Right renal cortex interstitium (tissue), 3 donors: ENCODE results near the gene OTX1. TPM values are rescaled to one million over a fixed set of nuclear protein-coding genes. Genes with fewer than 3 reads are reported as not detected.
"Not testable (repeated sequence)": the region's sequence is repeated elsewhere in the genome, so short reads cannot be mapped to it uniquely, and the experiment has no call there.

ENCODE experiments used
- DNase-seq, 3 donors: peaks; one replicate each; pipeline ENCODE4 v3.0.0-alpha.2; 2013; ENCODE audit warnings: low read depth in 3 of 3, low spot score in 2 of 3
- polyA plus RNA-seq, 3 donors: library from polyadenylated mRNA; unstranded; fragments of 120-200 nt; gene quantifications; one replicate each; pipeline ENCODE4 v1.2.1, GENCODE V29; 2013; ENCODE audit not compliant: insufficient read length in 3 of 3

Gene OTX1
- polyA plus RNA-seq, 3 donors = 0.04 TPM; not detected in 2

GRCh38 chr2:63058144-63058920 is 7.7 kb downstream of the OTX1 start:
- no peak for DNase-seq

GRCh38 chr2:63058921-63059792 is 8.5 kb downstream of the OTX1 start:
- no peak for DNase-seq

GRCh38 chr2:63059793-63060471 is 9.3 kb downstream of the OTX1 start:
- no peak for DNase-seq

GRCh38 chr2:63060472-63060991 is 9.9 kb downstream of the OTX1 start:
- no peak for DNase-seq

GRCh38 chr2:63064197-63064596 is 13.6 kb downstream of the OTX1 start:
- no peak for DNase-seq

GRCh38 chr2:63064661-63065060 is 14.0 kb downstream of the OTX1 start:
- DNase-seq = no peak

- DNase-seq = no peak
Measured at GRCh38 chr2:63066265-63066664, 15.6 kb downstream of the OTX1 start.

- DNase-seq = no peak
Measured at GRCh38 chr2:63066838-63067237, 16.2 kb downstream of the OTX1 start.

- no peak for DNase-seq
Measured at GRCh38 chr2:63071664-63072063, 21.0 kb downstream of the OTX1 start.

- DNase-seq = no peak
Measured at GRCh38 chr2:63073994-63074393, 23.4 kb downstream of the OTX1 start.

- not testable (repeated sequence) for DNase-seq
Measured at GRCh38 chr2:63074399-63074798, 23.8 kb downstream of the OTX1 start.

- no peak for DNase-seq
Measured at GRCh38 chr2:63078852-63079606, 28.4 kb downstream of the OTX1 start.

- no peak for DNase-seq
Measured at GRCh38 chr2:63081404-63081803, 30.8 kb downstream of the OTX1 start.

GRCh38 chr2:63086687-63087086 is 36.1 kb downstream of the OTX1 start:
- no peak for DNase-seq

- DNase-seq = no peak
Measured at GRCh38 chr2:63092401-63092800, 41.8 kb downstream of the OTX1 start.

GRCh38 chr2:63092857-63093256 is 42.2 kb downstream of the OTX1 start:
- no peak for DNase-seq

GRCh38 chr2:63093502-63093901 is 42.9 kb downstream of the OTX1 start:
- no peak for DNase-seq

GRCh38 chr2:63096491-63096890 is 45.9 kb downstream of the OTX1 start:
- DNase-seq = no peak

GRCh38 chr2:63099032-63099431 is 48.4 kb downstream of the OTX1 start:
- DNase-seq = no peak

- DNase-seq = no peak
Measured at GRCh38 chr2:63101954-63102353, 51.3 kb downstream of the OTX1 start.
